Measurements from ENCODE around the gene SVOPL. TPM values are rescaled to one million over a fixed set of nuclear protein-coding genes. Genes with fewer than 3 reads are reported as not detected.

The SVOPL gene
- total and polyA plus RNA-seq, 3 experiments from 2014 or later: not detected

GRCh38 chr7:138622841-138623240 is 78.3 kb downstream of the SVOPL start:
- H3K36me3 ChIP-seq (ENCODE audit: insufficient read depth, low read length): no peaks in the 10 kb centered on the region
- no peaks in the 10 kb centered on the region for H3K9me3 ChIP-seq (ENCODE audit: low read length)
- no peak for DNase-seq
- H3K4me3 Mint-ChIP-seq: no peak overlapping the region
- ChIA-PET POLR2A (no interaction called here), CTCF (no interaction called here)
- no peak overlapping the region for H3K4me3 ChIP-seq (ENCODE audit: low read length)
- no peak overlapping the region for H3K27ac ChIP-seq (ENCODE audit: low read depth, low read length)
- no peaks in the 10 kb centered on the region for H3K36me3 Mint-ChIP-seq
- no peaks in the 10 kb centered on the region for H3K27me3 ChIP-seq (ENCODE audit: insufficient read depth, low read length, poor library complexity, severe bottlenecking)
- H3K4me1 Mint-ChIP-seq: peaks cover 23 to 28% (median 27%) of the 10 kb centered on the region in 3 donors
- peaks cover 0 to 3% of the 10 kb centered on the region in 2 donors for H3K27me3 Mint-ChIP-seq
- H3K4me1 ChIP-seq (ENCODE audit: insufficient read depth, low read length): peaks cover 29% of the 10 kb centered on the region
- H3K9me3 Mint-ChIP-seq: no peaks in the 10 kb centered on the region
- no peak overlapping the region for H3K27ac Mint-ChIP-seq

GRCh38 chr7:138618933-138619332 is 82.2 kb downstream of the SVOPL start:
- Histone ChIP-seq H3K4me3 (ENCODE audit: low read length) (no peak overlapping the region), H3K4me1 (ENCODE audit: insufficient read depth, low read length) (no peaks in the 10 kb centered on the region), H3K9me3 (ENCODE audit: low read length) (no peaks in the 10 kb centered on the region), H3K27ac (ENCODE audit: low read depth, low read length) (no peak overlapping the region), H3K27me3 (ENCODE audit: insufficient read depth, low read length, poor library complexity, severe bottlenecking) (no peaks in the 10 kb centered on the region), H3K36me3 (ENCODE audit: insufficient read depth, low read length) (no peaks in the 10 kb centered on the region)
- Mint-ChIP-seq H3K4me3 (no peak overlapping the region), H3K27me3 (peaks cover 0 to 1% of the 10 kb centered on the region in 2 donors), H3K9me3 (no peaks in the 10 kb centered on the region), H3K27ac (no peak overlapping the region), H3K4me1 (no peaks in the 10 kb centered on the region), H3K36me3 (no peaks in the 10 kb centered on the region)
- POLR2A ChIA-PET: no interaction called here
- DNase-seq: no peak
- CTCF ChIA-PET: no interaction called here

- Mint-ChIP-seq H3K27ac (no peak overlapping the region), H3K27me3 (peaks cover 0 to 1% of the 10 kb centered on the region in 2 donors), H3K36me3 (no peaks in the 10 kb centered on the region), H3K4me1 (no peaks in the 10 kb centered on the region), H3K9me3 (no peaks in the 10 kb centered on the region), H3K4me3 (no peak overlapping the region)
- H3K36me3 ChIP-seq (ENCODE audit: insufficient read depth, low read length): no peaks in the 10 kb centered on the region
- no peaks in the 10 kb centered on the region for H3K9me3 ChIP-seq (ENCODE audit: low read length)
- no peak for DNase-seq
- H3K4me3 ChIP-seq (ENCODE audit: low read length): no peak overlapping the region
- no peak overlapping the region for H3K27ac ChIP-seq (ENCODE audit: low read depth, low read length)
- no peaks in the 10 kb centered on the region for H3K4me1 ChIP-seq (ENCODE audit: insufficient read depth, low read length)
- ChIA-PET POLR2A (no interaction called here), CTCF (no interaction called here)
- no peaks in the 10 kb centered on the region for H3K27me3 ChIP-seq (ENCODE audit: insufficient read depth, low read length, poor library complexity, severe bottlenecking)
These were observed 82.7 kb downstream of the SVOPL start for GRCh38 chr7:138618506-138618905.

- POLR2A ChIA-PET: no interaction called here
- Mint-ChIP-seq H3K27me3 (peaks cover 0 to 2% of the 10 kb centered on the region in 2 donors), H3K4me3 (no peak overlapping the region), H3K9me3 (peaks cover 0 to 2% (median 0%) of the 10 kb centered on the region in 5 donors), H3K36me3 (no peaks in the 10 kb centered on the region), H3K4me1 (no peaks in the 10 kb centered on the region), H3K27ac (no peak overlapping the region)
- Histone ChIP-seq H3K27me3 (ENCODE audit: insufficient read depth, low read length, poor library complexity, severe bottlenecking) (no peaks in the 10 kb centered on the region), H3K4me3 (ENCODE audit: low read length) (no peak overlapping the region), H3K4me1 (ENCODE audit: insufficient read depth, low read length) (no peaks in the 10 kb centered on the region), H3K36me3 (ENCODE audit: insufficient read depth, low read length) (no peaks in the 10 kb centered on the region), H3K9me3 (ENCODE audit: low read length) (no peaks in the 10 kb centered on the region), H3K27ac (ENCODE audit: low read depth, low read length) (no peak overlapping the region)
- CTCF ChIA-PET: no interaction called here
- no peak for DNase-seq
These were observed 85.1 kb downstream of the SVOPL start for GRCh38 chr7:138616085-138616484.

GRCh38 chr7:138613630-138614029 is 87.5 kb downstream of the SVOPL start:
- Mint-ChIP-seq H3K4me3 (no peak overlapping the region), H3K9me3 (peaks cover 0 to 6% (median 0%) of the 10 kb centered on the region in 5 donors), H3K36me3 (no peaks in the 10 kb centered on the region), H3K27ac (no peak overlapping the region), H3K4me1 (peaks cover 0 to 2% (median under 1%) of the 10 kb centered on the region in 3 donors), H3K27me3 (peaks cover 0 to 2% of the 10 kb centered on the region in 2 donors)
- CTCF ChIA-PET: no interaction called here
- DNase-seq: no peak
- Histone ChIP-seq H3K27ac (ENCODE audit: low read depth, low read length) (no peak overlapping the region), H3K36me3 (ENCODE audit: insufficient read depth, low read length) (no peaks in the 10 kb centered on the region), H3K9me3 (ENCODE audit: low read length) (no peaks in the 10 kb centered on the region), H3K27me3 (ENCODE audit: insufficient read depth, low read length, poor library complexity, severe bottlenecking) (no peaks in the 10 kb centered on the region), H3K4me1 (ENCODE audit: insufficient read depth, low read length) (no peaks in the 10 kb centered on the region), H3K4me3 (ENCODE audit: low read length) (no peak overlapping the region)
- POLR2A ChIA-PET: no interaction called here

- H3K9me3 Mint-ChIP-seq: peaks cover 0 to 6% (median 0%) of the 10 kb centered on the region in 5 donors
- no peak overlapping the region for H3K4me3 Mint-ChIP-seq
- no peaks in the 10 kb centered on the region for H3K36me3 Mint-ChIP-seq
- H3K27ac ChIP-seq (ENCODE audit: low read depth, low read length): no peak overlapping the region
- ChIA-PET POLR2A (no interaction called here), CTCF (no interaction called here)
- no peaks in the 10 kb centered on the region for H3K4me1 ChIP-seq (ENCODE audit: insufficient read depth, low read length)
- no peak overlapping the region for H3K4me3 ChIP-seq (ENCODE audit: low read length)
- no peaks in the 10 kb centered on the region for H3K9me3 ChIP-seq (ENCODE audit: low read length)
- no peak for DNase-seq
- H3K36me3 ChIP-seq (ENCODE audit: insufficient read depth, low read length): no peaks in the 10 kb centered on the region
- H3K27me3 ChIP-seq (ENCODE audit: insufficient read depth, low read length, poor library complexity, severe bottlenecking): no peaks in the 10 kb centered on the region
- no peak overlapping the region for H3K27ac Mint-ChIP-seq
- peaks cover 9 to 21% (median 17%) of the 10 kb centered on the region in 3 donors for H3K4me1 Mint-ChIP-seq
- peaks cover 0 to 2% of the 10 kb centered on the region in 2 donors for H3K27me3 Mint-ChIP-seq
These were observed 90.4 kb downstream of the SVOPL start for GRCh38 chr7:138610671-138611170.

GRCh38 chr7:138608275-138608674 is 92.9 kb downstream of the SVOPL start:
- peak overlapping the region in 2 of 8 donors; percentile 7 to 74 for H3K27ac Mint-ChIP-seq
- H3K4me1 ChIP-seq (ENCODE audit: insufficient read depth, low read length): no peaks in the 10 kb centered on the region
- CTCF ChIA-PET: no interaction called here

GRCh38 chr7:138607216-138608126 is 93.7 kb downstream of the SVOPL start:
- Mint-ChIP-seq H3K9me3 (peaks cover 0 to 6% (median 0%) of the 10 kb centered on the region in 5 donors), H3K36me3 (no peaks in the 10 kb centered on the region)
- CTCF ChIA-PET: no interaction called here

More at GRCh38 chr7:138608275-138608674, 92.9 kb downstream of the SVOPL start:
- peaks cover 9 to 21% (median 17%) of the 10 kb centered on the region in 3 donors for H3K4me1 Mint-ChIP-seq
- Histone ChIP-seq H3K27me3 (ENCODE audit: insufficient read depth, low read length, poor library complexity, severe bottlenecking) (no peaks in the 10 kb centered on the region), H3K27ac (ENCODE audit: low read depth, low read length) (no peak overlapping the region), H3K36me3 (ENCODE audit: insufficient read depth, low read length) (no peaks in the 10 kb centered on the region), H3K4me3 (ENCODE audit: low read length) (no peak overlapping the region), H3K9me3 (ENCODE audit: low read length) (no peaks in the 10 kb centered on the region)
- peak overlapping the region in 3 of 7 donors; percentile 1 to 76 (median 10) for H3K4me3 Mint-ChIP-seq
- POLR2A ChIA-PET: no interaction called here
- peaks cover 0 to 2% of the 10 kb centered on the region in 2 donors for H3K27me3 Mint-ChIP-seq
- peaks cover 0 to 6% (median 0%) of the 10 kb centered on the region in 5 donors for H3K9me3 Mint-ChIP-seq
- H3K36me3 Mint-ChIP-seq: no peaks in the 10 kb centered on the region
- DNase-seq: no peak

More at GRCh38 chr7:138607216-138608126, 93.7 kb downstream of the SVOPL start:
- H3K27ac ChIP-seq (ENCODE audit: low read depth, low read length): no peak overlapping the region
- Mint-ChIP-seq H3K27ac (peak overlapping the region in 2 of 8 donors; percentile 44 to 69), H3K27me3 (peaks cover 0 to 3% of the 10 kb centered on the region in 2 donors), H3K4me3 (no peak overlapping the region), H3K4me1 (peaks cover 9 to 21% (median 17%) of the 10 kb centered on the region in 3 donors)
- H3K27me3 ChIP-seq (ENCODE audit: insufficient read depth, low read length, poor library complexity, severe bottlenecking): no peaks in the 10 kb centered on the region
- H3K9me3 ChIP-seq (ENCODE audit: low read length): no peaks in the 10 kb centered on the region
- H3K4me3 ChIP-seq (ENCODE audit: low read length): no peak overlapping the region
- no peaks in the 10 kb centered on the region for H3K36me3 ChIP-seq (ENCODE audit: insufficient read depth, low read length)
- H3K4me1 ChIP-seq (ENCODE audit: insufficient read depth, low read length): no peaks in the 10 kb centered on the region
- no peak for DNase-seq
- POLR2A ChIA-PET: no interaction called here

All from CD8-positive, alpha-beta memory T cell (primary cell).